ENCODE measurements around the gene RBMS3.

DNA sequence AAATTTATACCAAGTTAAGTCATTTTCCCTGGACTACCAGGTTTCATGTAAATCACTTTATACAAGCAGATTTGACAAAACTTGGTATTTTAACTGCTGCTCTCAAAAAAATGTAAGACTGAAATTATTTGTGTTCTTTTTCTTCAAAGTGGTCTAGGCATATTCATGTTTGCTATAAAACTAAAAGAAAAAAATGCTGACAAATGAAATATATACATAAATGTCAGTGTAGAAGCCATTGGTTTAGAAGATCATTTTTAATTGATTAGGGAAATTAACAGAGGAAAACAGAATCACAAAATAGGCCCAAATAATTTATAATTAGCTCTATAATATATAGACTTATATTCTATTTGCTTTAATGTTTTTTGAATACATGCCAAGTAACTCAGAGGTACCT is 523.2 kb downstream of the RBMS3 start:
- TF ChIP-seq, protein P1, sequence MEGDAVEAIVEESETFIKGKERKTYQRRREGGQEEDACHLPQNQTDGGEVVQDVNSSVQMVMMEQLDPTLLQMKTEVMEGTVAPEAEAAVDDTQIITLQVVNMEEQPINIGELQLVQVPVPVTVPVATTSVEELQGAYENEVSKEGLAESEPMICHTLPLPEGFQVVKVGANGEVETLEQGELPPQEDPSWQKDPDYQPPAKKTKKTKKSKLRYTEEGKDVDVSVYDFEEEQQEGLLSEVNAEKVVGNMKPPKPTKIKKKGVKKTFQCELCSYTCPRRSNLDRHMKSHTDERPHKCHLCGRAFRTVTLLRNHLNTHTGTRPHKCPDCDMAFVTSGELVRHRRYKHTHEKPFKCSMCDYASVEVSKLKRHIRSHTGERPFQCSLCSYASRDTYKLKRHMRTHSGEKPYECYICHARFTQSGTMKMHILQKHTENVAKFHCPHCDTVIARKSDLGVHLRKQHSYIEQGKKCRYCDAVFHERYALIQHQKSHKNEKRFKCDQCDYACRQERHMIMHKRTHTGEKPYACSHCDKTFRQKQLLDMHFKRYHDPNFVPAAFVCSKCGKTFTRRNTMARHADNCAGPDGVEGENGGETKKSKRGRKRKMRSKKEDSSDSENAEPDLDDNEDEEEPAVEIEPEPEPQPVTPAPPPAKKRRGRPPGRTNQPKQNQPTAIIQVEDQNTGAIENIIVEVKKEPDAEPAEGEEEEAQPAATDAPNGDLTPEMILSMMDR (conservative IDR thresholded peaks at IDR 0.05 in 1 of 2, IDR thresholded peaks at IDR 0.05 in 1 of 2; ENCODE audit: low read depth in 1 of 2, low read length in 2 of 2), result no peak
- TF ChIP-seq EZH2 (IDR thresholded peaks at IDR 0.05; ENCODE audit: low read length, missing control alignments), result no peak
